A673 (cell line): ENCODE measurements around the gene THUMPD1.

ENCODE experiments used
- EZH2 ChIP-seq: fragments of 200-600 bp; sonication (generic); IDR thresholded peaks from 2 replicates; pipeline ENCODE4 v1.6.1; 2017; ENCODE audit warnings: borderline replicate concordance, low read depth, mild to moderate bottlenecking, mixed read lengths, antibody characterized with exemption, low read length; ENCODE audit not compliant: poor library complexity, severe bottlenecking
- TF ChIP-seq, protein P1 (sequence below): fragments of 300-800, 200-600 bp; sonication (generic); conservative IDR thresholded peaks from 2 replicates; pipeline ENCODE4 v1.5.1; 2017; ENCODE audit warnings: low read depth, mild to moderate bottlenecking, antibody characterized with exemption, low read length, moderate library complexity, mixed read lengths

DNA sequence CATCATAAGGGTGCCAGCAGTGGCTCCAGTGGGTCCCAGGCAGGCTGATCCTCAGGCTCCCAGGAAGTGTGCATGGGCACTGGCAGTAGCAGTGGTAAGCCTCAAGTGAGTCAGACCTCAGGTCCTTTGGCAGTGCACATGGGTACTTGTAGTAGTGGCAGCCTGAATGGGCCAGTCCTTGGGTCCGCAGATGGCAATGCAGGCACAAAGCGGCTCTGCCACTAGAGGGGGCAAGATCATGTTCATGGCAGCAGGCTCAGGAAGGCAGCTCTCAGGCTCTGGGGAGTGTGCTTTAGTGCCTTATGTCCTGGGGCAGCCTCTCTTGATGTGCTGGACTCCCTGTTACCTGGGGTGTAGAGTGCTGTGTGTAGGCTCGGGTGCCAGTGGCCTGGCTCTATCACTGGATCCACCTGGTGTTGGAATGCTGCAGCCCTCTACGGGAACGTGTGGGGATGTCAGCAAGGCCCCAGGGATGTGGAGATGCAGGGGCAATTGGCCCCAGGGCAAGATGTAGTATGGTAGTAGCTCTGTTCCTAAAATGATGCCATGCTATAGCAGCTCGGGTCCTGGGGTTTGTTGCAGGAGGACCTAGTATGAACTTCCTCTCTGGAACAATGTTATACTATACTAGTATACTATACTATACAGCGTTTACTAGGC is 33.2 kb upstream of the THUMPD1 start:
- TF ChIP-seq, protein P1, sequence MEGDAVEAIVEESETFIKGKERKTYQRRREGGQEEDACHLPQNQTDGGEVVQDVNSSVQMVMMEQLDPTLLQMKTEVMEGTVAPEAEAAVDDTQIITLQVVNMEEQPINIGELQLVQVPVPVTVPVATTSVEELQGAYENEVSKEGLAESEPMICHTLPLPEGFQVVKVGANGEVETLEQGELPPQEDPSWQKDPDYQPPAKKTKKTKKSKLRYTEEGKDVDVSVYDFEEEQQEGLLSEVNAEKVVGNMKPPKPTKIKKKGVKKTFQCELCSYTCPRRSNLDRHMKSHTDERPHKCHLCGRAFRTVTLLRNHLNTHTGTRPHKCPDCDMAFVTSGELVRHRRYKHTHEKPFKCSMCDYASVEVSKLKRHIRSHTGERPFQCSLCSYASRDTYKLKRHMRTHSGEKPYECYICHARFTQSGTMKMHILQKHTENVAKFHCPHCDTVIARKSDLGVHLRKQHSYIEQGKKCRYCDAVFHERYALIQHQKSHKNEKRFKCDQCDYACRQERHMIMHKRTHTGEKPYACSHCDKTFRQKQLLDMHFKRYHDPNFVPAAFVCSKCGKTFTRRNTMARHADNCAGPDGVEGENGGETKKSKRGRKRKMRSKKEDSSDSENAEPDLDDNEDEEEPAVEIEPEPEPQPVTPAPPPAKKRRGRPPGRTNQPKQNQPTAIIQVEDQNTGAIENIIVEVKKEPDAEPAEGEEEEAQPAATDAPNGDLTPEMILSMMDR = peak; percentile 88
- TF ChIP-seq EZH2 = no peak
